ENCODE results near the gene UNC13D.
"Not testable (repeated sequence)": the region's sequence is repeated elsewhere in the genome, so short reads cannot be mapped to it uniquely, and the experiment has no call there.

UNC13D gene

GRCh38 chr17:75819116-75819515 is 25.1 kb downstream of the UNC13D start:
- no peak for DNase-seq

GRCh38 chr17:75818326-75818885 is 25.8 kb downstream of the UNC13D start:
- no peak for DNase-seq

GRCh38 chr17:75817571-75817970 is 26.6 kb downstream of the UNC13D start:
- no peak for DNase-seq

- no peak for DNase-seq
These were observed 27.5 kb downstream of the UNC13D start for GRCh38 chr17:75816693-75817092.

GRCh38 chr17:75815399-75815798 is 28.8 kb downstream of the UNC13D start:
- DNase-seq: no peak

GRCh38 chr17:75814900-75815373 is 29.3 kb downstream of the UNC13D start:
- peak; percentile 74 for DNase-seq

GRCh38 chr17:75814021-75814395 is 30.2 kb downstream of the UNC13D start:
- no peak for DNase-seq

- DNase-seq: no peak
These were observed 30.9 kb downstream of the UNC13D start for GRCh38 chr17:75813081-75814020.

GRCh38 chr17:75812096-75813013 is 31.8 kb downstream of the UNC13D start:
- DNase-seq: no peak

GRCh38 chr17:75811174-75811573 is 33.0 kb downstream of the UNC13D start:
- no peak for DNase-seq

- not testable (repeated sequence) for DNase-seq
These were observed 33.4 kb downstream of the UNC13D start for GRCh38 chr17:75810756-75811155.

GRCh38 chr17:75810216-75810615 is 34.0 kb downstream of the UNC13D start:
- no peak for DNase-seq

- no peak for DNase-seq
These were observed 34.5 kb downstream of the UNC13D start for GRCh38 chr17:75809631-75810111.

GRCh38 chr17:75808905-75809621 is 35.1 kb downstream of the UNC13D start:
- DNase-seq: no peak

GRCh38 chr17:75808549-75808904 is 35.7 kb downstream of the UNC13D start:
- no peak for DNase-seq

GRCh38 chr17:75807861-75808260 is 36.3 kb downstream of the UNC13D start:
- no peak for DNase-seq

GRCh38 chr17:75806822-75807500 is 37.2 kb downstream of the UNC13D start:
- no peak for DNase-seq

GRCh38 chr17:75803883-75804282 is 40.3 kb downstream of the UNC13D start:
- DNase-seq: no peak

- DNase-seq: no peak
These were observed 44.8 kb downstream of the UNC13D start for GRCh38 chr17:75799402-75799801.

- DNase-seq: no peak
These were observed 48.2 kb downstream of the UNC13D start for GRCh38 chr17:75795820-75796607.

- no peak for DNase-seq
These were observed 50.7 kb downstream of the UNC13D start for GRCh38 chr17:75793460-75793859.

Data from amniotic stem cell (primary cell).